GM18951 (cell line): ENCODE results near the gene WBP11.
"Not testable (repeated sequence)": the region's sequence is repeated elsewhere in the genome, so short reads cannot be mapped to it uniquely, and the experiment has no call there.

Experiments used
- POLR2A ChIP-seq: IDR thresholded peaks from 4 replicates; pipeline ENCODE4 v1.6.1; 2011; ENCODE audit warnings: mild to moderate bottlenecking; ENCODE audit not compliant: insufficient read length, insufficient read depth; ENCODE audit errors: extremely low read depth
- in situ Hi-C: fragments of 300-500 bp; cut with MboI; formaldehyde crosslinking; loops from one replicate; pipeline ENCODE4 v1.12.0; 2022; ENCODE audit warnings: low sequenced_read_pairs, mixed read lengths, inconsistent platforms; ENCODE audit not compliant: unreplicated experiment

WBP11 gene

GRCh38 chr12:14772946-14773345 is 30.3 kb downstream of the WBP11 start:
- no peak for TF ChIP-seq POLR2A
- in situ Hi-C loops, result no loop called here

- TF ChIP-seq POLR2A, result no peak
- in situ Hi-C loops, result no loop called here
Observed at GRCh38 chr12:14771651-14772137, 31.6 kb downstream of the WBP11 start.

GRCh38 chr12:14770496-14771461 is 32.5 kb downstream of the WBP11 start:
- in situ Hi-C loops, result no loop called here
- peak; percentile 100 for TF ChIP-seq POLR2A

GRCh38 chr12:14769969-14770495 is 33.2 kb downstream of the WBP11 start:
- in situ Hi-C loops, result no loop called here
- peak; percentile 64 for TF ChIP-seq POLR2A

GRCh38 chr12:14769466-14769968 is 33.8 kb downstream of the WBP11 start:
- no peak for TF ChIP-seq POLR2A
- in situ Hi-C loops, result no loop called here

GRCh38 chr12:14768823-14769405 is 34.4 kb downstream of the WBP11 start:
- in situ Hi-C loops, result no loop called here
- TF ChIP-seq POLR2A, result no peak

GRCh38 chr12:14767617-14768016 is 35.7 kb downstream of the WBP11 start:
- in situ Hi-C loops, result no loop called here
- no peak for TF ChIP-seq POLR2A

- in situ Hi-C loops, result no loop called here
- TF ChIP-seq POLR2A, result no peak
Observed at GRCh38 chr12:14766649-14767215, 36.5 kb downstream of the WBP11 start.

- in situ Hi-C loops, result not testable (repeated sequence)
Observed at GRCh38 chr12:14766020-14766419, 37.3 kb downstream of the WBP11 start.

GRCh38 chr12:14765398-14765797 is 37.9 kb downstream of the WBP11 start:
- no peak for TF ChIP-seq POLR2A
- in situ Hi-C loops, result no loop called here

GRCh38 chr12:14759711-14760280 is 43.5 kb downstream of the WBP11 start:
- in situ Hi-C loops, result not testable (repeated sequence)

- in situ Hi-C loops, result no loop called here
Observed at GRCh38 chr12:14756334-14757143, 46.7 kb downstream of the WBP11 start.

GRCh38 chr12:14751986-14752385 is 51.3 kb downstream of the WBP11 start:
- no peak for TF ChIP-seq POLR2A
- in situ Hi-C loops, result no loop called here

More at GRCh38 chr12:14756334-14757143, 46.7 kb downstream of the WBP11 start:
- no peak for TF ChIP-seq POLR2A
